Nucleus accumbens (tissue), 56 donors: Measurements from ENCODE around the gene PRH1.

Experiments
- DNase-seq, 56 donors: peaks; one replicate each; lab custom pipeline; 2025; lab: John Stamatoyannopoulos, UW

PRH1 gene

DNA sequence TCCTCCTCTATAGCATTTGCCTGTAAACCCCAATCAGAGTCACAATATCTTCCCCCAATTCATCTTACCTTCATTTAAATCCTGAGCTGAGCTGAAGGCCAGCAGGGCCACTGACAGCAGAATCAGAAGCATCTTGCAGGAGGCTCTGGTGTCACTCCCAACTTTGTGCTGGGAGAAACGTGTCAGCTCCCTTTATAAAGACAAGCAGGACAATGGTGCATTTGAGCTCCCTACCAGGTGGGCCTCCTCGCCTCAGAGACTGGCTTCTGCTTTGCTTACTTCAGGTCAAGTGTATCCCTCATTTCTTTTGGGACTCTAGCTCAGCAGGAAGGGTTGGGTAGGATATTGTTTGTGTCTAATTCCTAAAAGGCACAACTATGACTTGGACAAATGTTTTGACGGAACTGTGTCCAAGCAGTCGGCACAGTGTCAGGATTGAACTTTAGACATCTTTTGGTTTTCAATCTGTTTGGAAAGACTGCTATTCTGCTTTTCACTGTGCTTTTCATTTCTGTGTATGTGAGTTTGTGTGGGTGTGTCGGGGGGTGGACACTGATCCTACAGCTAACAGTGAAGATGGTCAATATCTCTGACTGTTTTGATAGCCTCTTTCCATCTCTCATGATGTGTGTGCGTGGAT lies at the start of gene PRH1:
Gene PRH1 (minus strand): TSS at position 170 of the 640 bp plus-strand sequence. CDS start 38 bp downstream, at position 132.
- DNase-seq: no peak

DNA sequence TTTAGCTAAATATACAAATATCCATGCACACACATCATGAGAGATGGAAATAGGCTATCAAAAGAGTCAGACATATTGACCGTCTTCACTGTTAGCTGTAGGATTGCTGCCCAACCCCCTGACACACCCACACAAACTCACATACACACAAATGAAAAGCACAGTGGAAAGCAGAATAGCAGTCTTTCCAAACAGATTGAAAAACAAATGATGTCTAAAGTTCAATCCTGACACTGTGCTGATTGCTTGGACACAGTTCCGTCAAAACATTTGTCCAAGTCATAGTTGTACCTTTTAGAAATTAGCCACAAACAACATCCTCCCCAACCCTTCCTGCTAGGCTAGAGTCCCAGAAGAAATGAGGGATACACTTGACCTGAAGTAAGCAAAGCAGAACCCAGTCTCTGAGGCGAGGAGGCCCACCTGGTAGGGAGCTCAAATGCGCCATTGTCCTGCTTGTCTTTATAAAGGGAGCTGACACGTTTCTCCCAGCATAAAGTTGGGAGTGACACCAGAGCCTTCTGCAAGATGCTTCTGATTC lies 44.8 kb upstream of the PRH1 start, which contains the start of gene PRH2:
Gene PRH2 (plus strand): TSS at position 491 of the 541 bp plus-strand sequence. CDS start 38 bp downstream, at position 529.
- no peak for DNase-seq

DNA sequence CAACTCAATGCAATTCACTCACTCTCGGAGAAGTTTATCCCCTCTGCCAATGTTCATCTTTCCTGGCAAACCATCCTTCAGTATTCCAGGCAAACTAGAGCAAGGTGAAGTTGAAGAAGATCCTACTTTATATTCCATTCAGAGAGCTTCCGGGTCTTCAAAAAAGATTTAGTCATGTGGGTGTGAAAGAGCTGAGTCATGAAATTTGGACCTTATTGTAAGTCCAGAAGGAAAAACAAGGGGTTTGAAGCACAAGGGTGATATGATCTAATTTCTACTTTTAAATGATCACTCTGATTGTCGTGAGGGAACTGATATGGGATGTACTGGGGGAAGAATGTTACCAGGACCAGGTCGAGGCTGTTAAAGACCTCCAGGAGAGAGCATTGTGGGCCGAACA lies 42.2 kb upstream of the PRH1 start:
- no peak for DNase-seq

DNA sequence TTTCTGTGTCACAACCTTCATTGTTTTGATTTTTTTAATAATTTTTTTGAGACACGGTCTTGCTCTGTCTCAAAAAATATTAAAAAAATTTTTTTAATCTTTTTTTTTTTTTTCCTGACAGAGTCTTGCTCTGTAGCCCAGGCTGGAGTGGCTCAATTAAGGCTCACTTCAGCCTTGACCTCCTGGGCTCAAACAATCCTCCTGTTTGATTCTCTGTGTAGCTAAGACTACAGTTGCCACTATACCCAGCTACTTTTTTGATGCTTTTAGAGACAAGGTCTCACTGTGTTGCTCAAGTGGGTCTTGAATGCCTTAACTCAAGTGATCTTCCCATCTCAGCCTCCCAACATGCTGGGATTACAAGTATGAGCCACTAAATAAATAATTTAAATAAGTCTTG lies 35.8 kb upstream of the PRH1 start:
- no peak for DNase-seq

DNA sequence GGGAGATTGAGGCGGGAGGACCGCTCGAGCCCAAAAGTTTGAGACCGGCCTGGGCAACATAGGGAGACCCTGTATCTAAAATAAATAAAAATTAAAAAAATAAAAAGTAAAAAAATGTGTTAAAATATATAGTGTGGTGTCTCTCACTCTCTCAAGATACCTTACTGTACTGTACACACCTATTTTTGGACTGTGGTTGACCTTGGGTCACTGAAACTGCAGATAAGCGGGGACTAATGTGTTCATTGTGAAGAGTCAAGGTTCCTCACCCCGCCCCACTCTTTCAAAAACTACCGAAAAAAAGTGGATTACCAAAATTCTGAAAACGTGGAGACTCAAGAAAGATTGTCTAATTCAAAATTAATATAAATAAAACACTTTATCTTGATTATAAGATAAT lies 26.3 kb upstream of the PRH1 start:
- no peak for DNase-seq

DNA sequence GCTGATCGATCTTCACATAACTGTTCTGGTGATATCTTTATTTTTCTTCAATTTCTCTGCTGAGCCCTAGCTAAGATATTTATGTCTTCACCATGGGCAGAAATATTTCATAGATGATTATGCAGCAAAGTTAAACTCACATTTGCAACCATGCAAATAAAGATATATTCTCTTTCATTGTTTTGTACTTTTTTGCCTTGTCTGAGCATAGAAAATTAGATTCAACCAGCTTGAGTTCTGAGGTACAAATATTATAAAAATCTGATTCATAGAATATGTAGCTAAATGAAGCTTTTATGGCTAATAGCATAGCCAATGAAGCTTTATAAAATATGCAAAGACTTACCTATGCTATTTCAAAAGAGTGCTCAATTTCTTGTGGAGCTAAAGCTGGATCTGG lies 25.4 kb upstream of the PRH1 start, which contains the start of gene TAS2R13:
Gene TAS2R13 (minus strand): TSS at position 101 of the 400 bp plus-strand sequence. CDS start 264 bp downstream, outside the sequence.
- no peak for DNase-seq

DNA sequence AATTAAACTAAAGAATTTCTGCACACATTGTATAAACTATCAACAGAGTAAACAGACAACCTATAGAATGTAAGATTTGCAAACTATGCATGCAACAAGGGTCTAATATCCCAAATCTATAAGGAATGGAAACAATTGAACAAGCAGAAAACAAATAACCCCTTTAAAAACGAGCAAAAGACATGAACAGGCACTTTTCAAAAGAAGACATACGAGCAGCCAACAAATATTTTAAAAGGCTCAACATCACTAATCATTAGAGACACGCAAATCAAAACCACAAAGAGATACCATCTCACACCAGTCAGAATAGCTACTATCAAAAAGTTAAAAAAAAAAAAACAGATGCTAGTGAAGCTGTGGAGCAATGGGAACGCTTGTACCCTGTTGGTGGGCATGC lies 20.6 kb upstream of the PRH1 start:
- no peak for DNase-seq

DNA sequence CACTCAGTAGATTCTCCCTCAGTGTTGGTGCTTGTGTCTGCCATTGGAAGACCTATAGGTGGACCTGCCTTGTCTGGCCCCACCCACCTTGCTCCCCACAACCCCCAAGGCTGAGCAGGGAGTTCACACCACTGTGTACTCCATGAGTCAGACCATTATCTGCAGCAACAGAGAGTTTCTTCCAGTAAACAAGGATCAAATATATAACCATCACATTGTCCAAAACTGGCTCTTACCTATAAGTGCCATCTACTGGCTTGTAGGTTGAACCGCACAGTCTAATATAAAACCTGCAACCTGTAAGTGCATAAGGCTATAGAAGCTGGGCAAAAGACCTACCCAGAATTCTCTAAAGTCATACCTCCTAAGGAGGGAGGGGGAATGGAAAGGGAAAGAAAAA lies 17.4 kb upstream of the PRH1 start:
- DNase-seq: no peak

DNA sequence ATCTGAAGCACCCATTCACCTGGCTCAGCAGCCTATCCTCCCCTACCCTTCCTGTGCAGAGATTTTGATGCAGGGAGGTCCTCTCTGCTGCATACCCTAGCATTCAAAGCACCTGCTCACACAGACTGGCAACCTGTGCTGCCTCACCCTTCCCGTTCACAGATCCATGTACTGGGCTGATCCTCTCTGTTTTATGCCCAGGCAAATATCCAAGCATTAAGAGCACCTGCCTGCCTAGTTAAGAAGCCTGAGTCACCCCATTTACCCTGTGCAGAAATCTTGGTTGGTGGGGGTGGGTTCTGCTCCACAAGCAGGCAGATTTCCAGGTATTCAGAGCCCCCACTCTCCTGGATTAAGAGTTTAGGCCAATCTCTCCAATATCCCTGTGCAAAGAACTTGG lies 16.9 kb upstream of the PRH1 start:
- DNase-seq: no peak

DNA sequence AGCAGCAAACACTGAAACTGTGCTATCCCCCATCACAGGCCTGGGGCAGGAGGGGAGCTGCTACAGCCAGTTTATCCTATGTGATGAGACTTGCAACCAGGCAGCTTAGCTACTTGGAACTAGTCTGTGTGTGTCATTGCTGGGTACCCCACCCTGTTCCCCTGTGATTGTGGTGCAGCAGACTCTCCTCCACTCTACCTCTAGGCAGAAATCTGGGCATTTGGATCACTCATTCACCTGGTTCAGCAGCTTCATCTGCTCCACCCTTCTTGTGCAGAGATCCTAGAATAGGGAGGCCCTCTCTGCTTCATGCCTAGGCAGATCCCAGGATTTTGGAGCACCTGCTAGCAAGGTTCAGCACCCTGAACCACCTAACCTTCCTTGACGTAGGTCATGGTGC lies 16.5 kb upstream of the PRH1 start:
- DNase-seq: no peak

DNA sequence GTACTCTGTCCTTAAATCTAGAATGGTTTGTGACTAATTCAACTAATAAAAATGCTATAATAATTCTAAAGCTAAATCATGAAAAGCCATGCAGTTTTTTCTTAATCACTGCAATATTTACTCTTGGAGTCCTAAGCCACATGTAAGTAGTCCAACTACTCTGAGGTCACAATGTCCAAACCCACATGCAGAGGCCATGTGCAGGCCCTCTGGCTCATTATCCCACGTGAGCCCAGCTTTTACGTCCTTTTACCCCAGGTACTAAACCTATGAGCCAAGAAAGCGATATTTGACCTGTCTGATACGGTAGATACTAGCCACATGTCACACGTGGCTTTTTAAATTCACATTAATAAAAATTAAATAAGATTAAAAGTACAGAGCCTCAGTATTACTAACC lies 12.8 kb upstream of the PRH1 start:
- no peak for DNase-seq

DNA sequence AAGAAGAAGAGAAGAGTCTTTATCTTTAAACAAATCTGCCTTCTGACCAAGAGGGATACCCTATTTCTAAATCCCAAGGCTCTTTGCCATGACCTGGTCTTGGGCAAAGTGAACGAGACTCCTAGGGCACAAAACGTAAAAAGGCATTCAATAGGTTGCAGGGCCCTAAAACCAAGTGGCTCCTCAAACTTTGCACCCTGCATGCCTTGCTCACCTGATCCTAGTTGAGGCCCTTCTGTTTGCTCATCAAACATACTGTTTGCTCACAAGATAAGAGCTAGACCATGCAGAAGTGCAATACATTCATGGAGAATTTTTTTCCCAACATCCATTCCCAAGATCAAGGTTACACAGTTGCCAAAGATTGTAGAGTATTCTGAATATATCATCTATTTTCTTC lies 7.9 kb upstream of the PRH1 start:
- DNase-seq: no peak

DNA sequence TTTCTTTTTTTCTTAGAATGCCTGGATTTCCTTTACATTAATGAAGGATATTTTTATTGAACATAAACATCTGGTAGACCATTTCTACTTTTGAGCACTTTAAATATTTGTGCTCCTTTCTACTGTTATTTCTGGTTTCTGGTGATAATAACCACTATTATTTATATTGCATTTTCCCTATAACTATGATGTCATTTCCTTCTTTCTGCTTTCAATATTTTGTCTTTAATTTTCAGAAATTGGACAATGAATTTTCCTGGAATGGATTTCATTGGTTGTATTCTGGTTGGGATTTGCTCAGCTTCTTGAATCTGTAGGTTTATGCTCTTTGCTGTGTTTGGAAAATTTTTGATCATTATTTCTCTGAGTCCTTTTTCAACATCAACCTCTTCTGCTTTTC lies 5.2 kb upstream of the PRH1 start:
- no peak for DNase-seq

DNA sequence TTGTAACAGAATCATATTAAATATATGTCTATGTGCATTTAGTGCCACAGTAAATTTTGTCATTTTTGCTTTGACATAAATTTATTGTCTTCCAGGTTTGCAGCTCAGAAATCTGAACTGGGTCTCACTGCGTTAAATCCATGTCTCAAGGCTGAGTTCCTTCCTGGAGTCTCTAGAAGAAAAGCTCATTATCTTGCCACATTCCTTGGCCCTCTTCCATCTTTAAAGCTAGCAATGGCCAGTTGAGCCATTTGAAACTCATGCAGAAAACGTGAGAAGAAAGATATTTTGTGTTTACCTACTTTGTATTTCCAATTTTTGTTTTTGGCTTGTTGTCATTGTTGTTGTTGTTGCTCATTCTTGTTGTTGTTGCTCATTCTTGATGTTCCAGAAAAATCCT lies 10.7 kb downstream of the PRH1 start:
- no peak for DNase-seq

DNA sequence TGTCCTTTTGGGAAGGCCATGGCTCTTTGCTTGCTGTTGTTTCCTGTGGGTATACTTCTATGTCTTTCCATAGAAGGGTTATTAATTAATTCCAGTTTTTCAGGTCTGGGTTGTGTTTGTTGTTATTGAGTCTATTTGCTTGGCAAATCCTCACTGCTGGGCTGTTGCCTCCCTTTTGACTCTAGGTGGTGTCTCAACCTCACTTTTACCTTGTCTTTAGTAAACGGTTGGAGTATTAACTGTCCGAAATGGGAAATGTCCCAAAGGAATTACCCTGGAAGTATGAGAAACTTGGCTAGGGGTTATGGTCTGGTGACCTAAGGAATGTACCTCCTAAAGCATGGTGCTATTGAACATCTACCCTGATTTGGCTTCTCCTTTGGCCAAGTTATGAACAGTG lies 16.7 kb downstream of the PRH1 start:
- DNase-seq: no peak

DNA sequence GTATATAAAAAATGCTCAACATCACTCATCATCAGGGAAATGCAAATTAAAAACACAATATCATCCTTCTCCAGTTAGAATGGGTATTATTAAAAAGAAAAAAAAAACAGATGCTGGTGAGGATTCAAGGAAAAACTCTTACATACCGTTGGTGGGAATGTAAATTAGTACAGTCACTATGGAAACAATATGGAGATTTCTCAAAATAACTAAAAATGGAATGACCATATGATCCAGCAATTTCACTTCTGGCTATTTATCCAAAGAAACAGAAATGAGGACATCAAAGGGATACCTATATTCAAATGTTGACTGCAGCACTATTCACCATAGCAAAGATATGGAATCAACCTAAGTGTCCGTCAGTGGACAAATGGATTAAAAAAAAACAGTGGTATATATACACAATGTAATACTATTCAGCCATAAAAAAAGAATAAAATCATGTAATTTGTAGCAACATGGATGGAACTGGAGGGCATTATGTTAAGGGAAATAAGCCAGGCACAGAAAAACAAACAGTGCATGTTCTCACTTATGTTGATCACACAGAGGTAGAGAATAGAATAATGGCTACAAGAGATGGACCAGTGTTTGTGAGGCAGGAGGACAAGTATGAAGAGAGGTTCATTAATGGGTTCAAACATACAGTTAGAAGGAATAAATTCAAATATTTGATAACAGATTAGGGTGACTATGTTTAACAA lies 20.4 kb downstream of the PRH1 start:
- no peak for DNase-seq

DNA sequence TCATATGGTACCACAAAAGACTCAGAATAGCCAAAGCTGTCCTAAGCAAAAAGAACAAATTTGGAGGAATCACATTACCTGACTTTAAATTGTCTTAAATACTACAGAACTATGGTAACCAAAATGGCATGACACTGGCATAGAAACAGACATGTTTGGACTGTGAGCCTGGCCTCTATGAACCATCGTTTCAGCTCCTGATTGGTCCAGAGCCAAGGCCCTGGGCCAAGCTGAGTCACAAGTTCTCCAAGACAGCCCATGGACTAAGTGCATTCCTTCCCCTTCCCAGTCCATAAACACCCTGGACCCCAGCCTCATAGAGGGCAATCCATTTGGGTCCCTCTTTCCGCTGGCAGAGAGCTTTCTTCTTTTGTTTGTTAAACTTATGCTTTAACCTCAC lies 22.7 kb downstream of the PRH1 start:
- no peak for DNase-seq

DNA sequence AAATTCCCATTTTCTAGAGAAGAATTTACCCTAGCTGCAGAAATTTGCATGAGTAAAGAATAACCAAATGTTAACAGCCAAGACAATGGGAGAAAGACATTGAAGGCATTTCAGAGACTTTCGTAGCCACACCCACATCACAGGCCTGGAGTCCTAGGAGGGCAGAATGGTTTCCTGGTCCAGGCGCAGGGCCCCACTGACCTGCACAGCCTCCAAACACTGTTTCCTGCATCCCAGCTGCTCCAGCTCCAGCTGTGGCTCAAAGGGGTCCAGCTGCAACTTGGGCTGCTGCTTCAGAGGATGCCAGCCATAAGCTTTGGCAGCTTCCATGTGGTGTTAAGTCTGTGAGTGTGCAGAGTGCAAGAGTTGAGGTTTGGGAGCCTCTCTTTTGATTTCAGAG lies 28.2 kb downstream of the PRH1 start:
- no peak for DNase-seq

DNA sequence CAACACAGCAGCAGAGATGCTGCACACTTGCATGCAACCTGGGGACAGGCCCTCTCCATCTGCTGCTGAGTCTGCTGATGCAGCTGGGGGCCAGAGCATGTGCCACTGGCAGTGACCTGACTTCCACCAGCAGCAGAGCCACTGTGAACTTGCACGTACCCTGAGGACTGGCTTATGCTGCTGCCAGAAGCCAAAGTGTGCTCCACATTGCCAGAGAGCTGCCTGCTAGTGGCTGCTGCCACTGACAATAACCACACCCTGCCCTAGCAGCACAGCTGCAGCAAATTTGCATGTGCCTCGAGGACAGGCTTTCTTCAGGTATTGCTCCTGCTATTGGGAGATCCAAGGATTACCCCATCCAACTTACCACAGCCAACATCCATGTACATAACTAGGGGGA lies 30.3 kb downstream of the PRH1 start:
- no peak for DNase-seq

DNA sequence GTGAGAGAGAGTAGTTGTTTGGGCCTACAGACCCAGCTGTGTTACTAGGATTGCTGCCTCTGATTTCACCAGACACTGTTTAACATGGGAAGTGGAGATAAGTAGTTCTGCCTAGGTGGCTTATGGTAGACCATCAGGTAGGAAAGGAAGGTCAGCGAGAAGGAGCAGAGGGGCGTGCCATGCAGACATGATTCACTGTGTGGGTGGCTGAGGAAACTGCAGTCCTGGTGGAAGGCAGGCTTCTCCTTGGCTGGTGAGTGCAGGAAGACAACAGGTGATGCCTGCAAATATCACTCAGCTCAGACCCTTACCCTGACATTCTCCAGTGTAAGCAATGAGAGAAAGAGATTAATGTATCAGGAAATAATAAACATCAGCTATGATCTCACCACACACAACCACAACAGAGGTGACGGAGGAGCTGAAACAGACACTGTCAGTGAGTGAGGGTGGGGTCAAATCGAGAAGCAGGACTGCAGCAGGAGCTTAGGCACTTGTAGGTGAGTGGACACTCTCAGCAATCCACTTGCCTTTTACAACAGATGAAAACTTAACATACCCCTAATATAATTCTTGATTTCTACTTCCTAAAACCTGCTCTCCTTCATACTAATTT lies 32.7 kb downstream of the PRH1 start:
- no peak for DNase-seq

DNA sequence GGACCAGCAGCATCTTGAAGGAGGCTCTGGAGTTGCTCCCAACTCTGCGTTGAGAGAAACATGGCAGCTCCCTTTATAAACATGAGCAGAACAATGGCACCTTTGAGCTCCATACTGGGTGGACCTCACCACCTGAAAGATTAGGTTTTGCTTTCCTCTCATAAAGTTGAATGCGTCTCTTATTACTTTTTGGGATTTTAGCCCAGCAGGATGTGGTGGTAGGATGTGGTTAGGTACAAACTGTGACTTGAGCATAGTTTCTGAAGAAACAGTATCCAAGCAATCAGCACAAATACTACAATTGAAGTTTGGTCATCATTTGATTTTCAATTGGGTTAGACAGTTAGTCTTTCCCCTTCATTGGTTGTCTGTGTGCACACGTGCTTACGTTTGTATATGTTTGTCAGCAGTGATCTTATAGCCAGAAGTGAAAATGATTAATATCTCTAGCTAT lies 34.6 kb downstream of the PRH1 start, which contains the start of gene PRR4:
Gene PRR4 (minus strand): TSS at position 51 of the 454 bp plus-strand sequence. CDS start 38 bp downstream, at position 13.
- no peak for DNase-seq
